ENCODE measurements around the gene PRR5L. TPM values are rescaled to one million over a fixed set of nuclear protein-coding genes. Genes with fewer than 3 reads are reported as not detected.
A peak's percentile ranks its signal among the peaks of the same experiment; 100 is the strongest.

The PRR5L gene
- total and polyA plus RNA-seq, 2 donors (not counting 1 experiment from before 2014, with no cell fraction given), result 4.0 to 5.9 TPM

DNA sequence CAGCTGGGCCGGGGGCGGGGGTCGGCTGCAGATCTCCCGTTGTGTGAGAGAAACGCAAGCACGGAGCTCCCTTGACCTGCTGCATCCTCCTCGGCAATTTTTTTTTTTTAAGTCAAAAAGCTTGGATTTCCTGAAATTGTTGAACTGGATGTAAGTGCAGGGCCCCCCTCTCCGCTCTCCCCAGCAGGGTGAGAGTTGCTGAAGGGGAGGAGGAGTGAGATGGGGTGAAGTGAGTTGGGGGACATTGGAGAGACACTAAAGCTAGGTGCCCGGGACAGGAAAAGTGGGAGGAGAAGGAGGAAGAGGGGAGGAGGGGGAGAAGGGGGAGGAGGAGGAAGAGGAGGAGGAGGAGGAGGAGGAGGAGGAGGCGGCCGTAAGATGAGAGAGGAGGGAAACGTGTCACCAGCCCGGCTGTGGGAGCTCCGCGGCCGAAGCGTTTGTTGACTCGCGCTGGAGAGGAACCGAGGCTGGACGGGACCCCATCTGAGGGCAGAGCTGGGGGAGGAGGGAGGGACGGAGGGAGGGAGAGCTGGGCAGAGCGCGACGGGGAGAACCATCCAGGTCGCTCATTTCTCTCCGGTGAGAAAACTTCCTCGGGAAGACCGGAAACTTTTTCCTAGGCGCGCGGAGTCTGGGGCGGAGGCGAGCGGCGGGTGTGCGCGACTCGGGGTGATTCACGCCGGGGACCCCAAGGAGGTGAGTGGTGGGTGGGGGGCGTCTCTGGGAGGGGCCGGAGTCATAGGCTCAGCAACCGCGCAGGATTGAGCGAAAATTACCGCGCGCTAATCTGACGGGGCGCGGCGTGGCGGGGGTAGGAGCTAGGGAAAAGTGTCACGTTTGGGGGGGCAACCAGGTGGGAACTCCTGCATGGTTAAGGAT, 80.2 kb downstream of the PRR5L start:
- H3K4me1 ChIP-seq (ENCODE audit: control insufficient read depth in 2 of 2, insufficient read depth in 2 of 2, low read length in 2 of 2), result peaks cover 26 to 35% of the 10 kb centered on the region in 2 donors

More for the DNA sequence above, 80.2 kb downstream of the PRR5L start:
- H2AFZ ChIP-seq (ENCODE audit: insufficient read depth, low read depth, low read length, poor library complexity, severe bottlenecking), result peak overlapping the region; percentile 84
- no peak overlapping the region for H3K27ac ChIP-seq (ENCODE audit: low read length in 2 of 2)
- POLR2A ChIA-PET, result interaction anchor here (0.7 kb wide), 2 partner anchors 36 to 46 kb away, joined by 3 to 7 read pairs; no protein-coding TSS in a partner anchor
- CTCF ChIA-PET, result interaction anchor here (0.9 to 3.9 kb wide), 8 partner anchors 13 to 118 kb away, joined by 3 to 25 read pairs (median 6); no protein-coding TSS in a partner anchor
- H3K36me3 ChIP-seq (replicated peaks in 1 of 2; ENCODE audit: control extremely low read depth in 1 of 2, control insufficient read depth in 1 of 2, extremely low read depth in 1 of 2, insufficient read depth in 2 of 2, low read length in 1 of 2), result no peaks in the 10 kb centered on the region
- H4K20me1 ChIP-seq (ENCODE audit: control insufficient read depth, insufficient read depth, low read length, poor library complexity, severe bottlenecking), result no peaks in the 10 kb centered on the region
- peaks cover 0 to 34% (median 19%) of the 10 kb centered on the region in 4 experiments for H3K27me3 ChIP-seq (replicated peaks in 1 of 4; ENCODE audit: control extremely low read depth in 1 of 4, control insufficient read depth in 3 of 4, insufficient read depth in 4 of 4, low read length in 3 of 4)
- Mint-ChIP-seq H3K27ac (no peak overlapping the region), H3K27me3 (peaks cover 60% of the 10 kb centered on the region), H3K9me3 (ENCODE audit: insufficient read depth) (no peaks in the 10 kb centered on the region), H3K4me1 (peaks cover 33% of the 10 kb centered on the region), H3K4me3 (peak overlapping the region; percentile 92)
- H3K4me3 ChIP-seq (ENCODE audit: control extremely low read depth in 1 of 5, extremely low read depth in 1 of 5, insufficient read depth in 1 of 5, low read depth in 2 of 5, low read length in 4 of 5), result peak overlapping the region; percentile 53 to 81 (median 70)
- WGBS (ENCODE audit: insufficient coverage), result 1% methylated on average over 51 of the region's 55 CpGs
- intact Hi-C loops (cut with micrococcal nuclease), result loop anchor here (5.0 kb wide), 1 partner anchor 116 kb away; no protein-coding TSS in a partner anchor
- TF ChIP-seq, protein P1, sequence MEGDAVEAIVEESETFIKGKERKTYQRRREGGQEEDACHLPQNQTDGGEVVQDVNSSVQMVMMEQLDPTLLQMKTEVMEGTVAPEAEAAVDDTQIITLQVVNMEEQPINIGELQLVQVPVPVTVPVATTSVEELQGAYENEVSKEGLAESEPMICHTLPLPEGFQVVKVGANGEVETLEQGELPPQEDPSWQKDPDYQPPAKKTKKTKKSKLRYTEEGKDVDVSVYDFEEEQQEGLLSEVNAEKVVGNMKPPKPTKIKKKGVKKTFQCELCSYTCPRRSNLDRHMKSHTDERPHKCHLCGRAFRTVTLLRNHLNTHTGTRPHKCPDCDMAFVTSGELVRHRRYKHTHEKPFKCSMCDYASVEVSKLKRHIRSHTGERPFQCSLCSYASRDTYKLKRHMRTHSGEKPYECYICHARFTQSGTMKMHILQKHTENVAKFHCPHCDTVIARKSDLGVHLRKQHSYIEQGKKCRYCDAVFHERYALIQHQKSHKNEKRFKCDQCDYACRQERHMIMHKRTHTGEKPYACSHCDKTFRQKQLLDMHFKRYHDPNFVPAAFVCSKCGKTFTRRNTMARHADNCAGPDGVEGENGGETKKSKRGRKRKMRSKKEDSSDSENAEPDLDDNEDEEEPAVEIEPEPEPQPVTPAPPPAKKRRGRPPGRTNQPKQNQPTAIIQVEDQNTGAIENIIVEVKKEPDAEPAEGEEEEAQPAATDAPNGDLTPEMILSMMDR (IDR thresholded peaks at IDR 0.05), result no peak
- peak; percentile 9 for TF ChIP-seq EZH2 (IDR thresholded peaks at IDR 0.05; ENCODE audit: borderline replicate concordance, insufficient read depth, low read depth, low read length, poor library complexity, severe bottlenecking)
- H3K4me2 ChIP-seq (replicated peaks; ENCODE audit: low read depth, low read length, poor library complexity, severe bottlenecking), result peak overlapping the region; percentile 99
- no peak for ATAC-seq (ENCODE audit: low read depth)
- peak overlapping the region; percentile 70 for H3K9ac ChIP-seq (ENCODE audit: low read length)
- H3K9me3 ChIP-seq (ENCODE audit: control extremely low read depth in 1 of 3, control insufficient read depth in 2 of 3, insufficient read depth in 1 of 3, low read length in 2 of 3), result no peaks in the 10 kb centered on the region
- no peaks in the 10 kb centered on the region for H3K79me2 ChIP-seq (ENCODE audit: control insufficient read depth, insufficient read depth, low read length)
- DNase-seq, result no peak
